Measurements from ENCODE around the gene LIMS2. TPM values are rescaled to one million over a fixed set of nuclear protein-coding genes. Genes with fewer than 3 reads are reported as not detected.

Gene LIMS2
- polyA plus RNA-seq, 2 of the 4 experiments (the other 2 are of a cell fraction), result 1.2 to 6.1 TPM

GRCh38 chr2:127651381-127651809 is 23.9 kb downstream of the LIMS2 start:
- WGBS (ENCODE audit: missing lambda C conversion rate), result 83% methylated on average over 29 of the region's 29 CpGs
- FAIRE-seq, result no peak
- POLR2A ChIA-PET, result no interaction called here

DNA sequence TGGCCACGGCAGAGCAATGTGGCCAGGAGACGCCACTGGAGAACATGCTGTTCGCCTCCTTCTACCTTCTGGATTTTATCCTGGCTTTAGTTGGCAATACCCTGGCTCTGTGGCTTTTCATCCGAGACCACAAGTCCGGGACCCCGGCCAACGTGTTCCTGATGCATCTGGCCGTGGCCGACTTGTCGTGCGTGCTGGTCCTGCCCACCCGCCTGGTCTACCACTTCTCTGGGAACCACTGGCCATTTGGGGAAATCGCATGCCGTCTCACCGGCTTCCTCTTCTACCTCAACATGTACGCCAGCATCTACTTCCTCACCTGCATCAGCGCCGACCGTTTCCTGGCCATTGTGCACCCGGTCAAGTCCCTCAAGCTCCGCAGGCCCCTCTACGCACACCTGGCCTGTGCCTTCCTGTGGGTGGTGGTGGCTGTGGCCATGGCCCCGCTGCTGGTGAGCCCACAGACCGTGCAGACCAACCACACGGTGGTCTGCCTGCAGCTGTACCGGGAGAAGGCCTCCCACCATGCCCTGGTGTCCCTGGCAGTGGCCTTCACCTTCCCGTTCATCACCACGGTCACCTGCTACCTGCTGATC is 24.4 kb downstream of the LIMS2 start:
- ChIA-PET POLR2A (interaction anchor here (0.9 kb wide), 1 partner anchor 142 kb away, joined by 3 read pairs; no protein-coding TSS in a partner anchor), CTCF (interaction anchor here (0.6 to 4.2 kb wide), 29 partner anchors 9 to 454 kb away, joined by 3 to 44 read pairs (median 5); no protein-coding TSS in a partner anchor)
- TF ChIP-seq, protein P1, sequence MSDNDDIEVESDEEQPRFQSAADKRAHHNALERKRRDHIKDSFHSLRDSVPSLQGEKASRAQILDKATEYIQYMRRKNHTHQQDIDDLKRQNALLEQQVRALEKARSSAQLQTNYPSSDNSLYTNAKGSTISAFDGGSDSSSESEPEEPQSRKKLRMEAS (IDR thresholded peaks at IDR 0.05), result no peak
- no peak for TF ChIP-seq CHD4 (IDR thresholded peaks at IDR 0.05; ENCODE audit: borderline replicate concordance)
- TF ChIP-seq PBX3 (IDR thresholded peaks at IDR 0.05), result no peak
- TF ChIP-seq EP300 (IDR thresholded peaks at IDR 0.05), result no peak
- TF ChIP-seq CBX2 (IDR thresholded peaks at IDR 0.05; ENCODE audit: borderline replicate concordance, low read depth), result no peak
- no peak for TF ChIP-seq RARB (CRISPR knock-in tag; IDR thresholded peaks at IDR 0.05)
- TF ChIP-seq CBX8 (IDR thresholded peaks at IDR 0.05), result no peak
- no peak for TF ChIP-seq HES2 (IDR thresholded peaks at IDR 0.05)
- TF ChIP-seq HDAC2 (IDR thresholded peaks at IDR 0.05), result no peak
- TF ChIP-seq GATA3 (IDR thresholded peaks at IDR 0.05; ENCODE audit: borderline replicate concordance), result no peak
- TF ChIP-seq, protein P2, sequence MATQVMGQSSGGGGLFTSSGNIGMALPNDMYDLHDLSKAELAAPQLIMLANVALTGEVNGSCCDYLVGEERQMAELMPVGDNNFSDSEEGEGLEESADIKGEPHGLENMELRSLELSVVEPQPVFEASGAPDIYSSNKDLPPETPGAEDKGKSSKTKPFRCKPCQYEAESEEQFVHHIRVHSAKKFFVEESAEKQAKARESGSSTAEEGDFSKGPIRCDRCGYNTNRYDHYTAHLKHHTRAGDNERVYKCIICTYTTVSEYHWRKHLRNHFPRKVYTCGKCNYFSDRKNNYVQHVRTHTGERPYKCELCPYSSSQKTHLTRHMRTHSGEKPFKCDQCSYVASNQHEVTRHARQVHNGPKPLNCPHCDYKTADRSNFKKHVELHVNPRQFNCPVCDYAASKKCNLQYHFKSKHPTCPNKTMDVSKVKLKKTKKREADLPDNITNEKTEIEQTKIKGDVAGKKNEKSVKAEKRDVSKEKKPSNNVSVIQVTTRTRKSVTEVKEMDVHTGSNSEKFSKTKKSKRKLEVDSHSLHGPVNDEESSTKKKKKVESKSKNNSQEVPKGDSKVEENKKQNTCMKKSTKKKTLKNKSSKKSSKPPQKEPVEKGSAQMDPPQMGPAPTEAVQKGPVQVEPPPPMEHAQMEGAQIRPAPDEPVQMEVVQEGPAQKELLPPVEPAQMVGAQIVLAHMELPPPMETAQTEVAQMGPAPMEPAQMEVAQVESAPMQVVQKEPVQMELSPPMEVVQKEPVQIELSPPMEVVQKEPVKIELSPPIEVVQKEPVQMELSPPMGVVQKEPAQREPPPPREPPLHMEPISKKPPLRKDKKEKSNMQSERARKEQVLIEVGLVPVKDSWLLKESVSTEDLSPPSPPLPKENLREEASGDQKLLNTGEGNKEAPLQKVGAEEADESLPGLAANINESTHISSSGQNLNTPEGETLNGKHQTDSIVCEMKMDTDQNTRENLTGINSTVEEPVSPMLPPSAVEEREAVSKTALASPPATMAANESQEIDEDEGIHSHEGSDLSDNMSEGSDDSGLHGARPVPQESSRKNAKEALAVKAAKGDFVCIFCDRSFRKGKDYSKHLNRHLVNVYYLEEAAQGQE (IDR thresholded peaks at IDR 0.05), result no peak
- no peak for TF ChIP-seq ESRRA (IDR thresholded peaks at IDR 0.05; ENCODE audit: borderline replicate concordance, low read length)
- TF ChIP-seq NFE2L2 (conservative IDR thresholded peaks at IDR 0.05; ENCODE audit: low read length), result no peak
- TF ChIP-seq TP53 (CRISPR knock-in tag; IDR thresholded peaks at IDR 0.05), result no peak
- no peak for TF ChIP-seq HOXB13 (CRISPR knock-in tag; IDR thresholded peaks at IDR 0.05; ENCODE audit: low read depth)
- FAIRE-seq (no peak), DNase-seq (ENCODE audit: low read depth in 1 of 2, low spot score in 1 of 2) (no peak), ATAC-seq (no peak)
- Histone ChIP-seq H3K4me3 (no peak overlapping the region), H3K27ac (no peak overlapping the region), H3K9me3 (no peaks in the 10 kb centered on the region), H3K4me2 (no peak overlapping the region), H3K4me1 (peaks cover 18% of the 10 kb centered on the region)
- 74% methylated on average over 27 of the region's 28 CpGs for WGBS (ENCODE audit: missing lambda C conversion rate)

More at GRCh38 chr2:127651381-127651809, 23.9 kb downstream of the LIMS2 start:
- TF ChIP-seq E2F6 (IDR thresholded peaks at IDR 0.05; ENCODE audit: borderline replicate concordance, low read depth) (no peak), ESRRA (IDR thresholded peaks at IDR 0.05; ENCODE audit: borderline replicate concordance, low read length) (no peak), NFE2L2 (conservative IDR thresholded peaks at IDR 0.05; ENCODE audit: low read length) (no peak), CBX8 (IDR thresholded peaks at IDR 0.05) (no peak), MAFK (IDR thresholded peaks at IDR 0.05; ENCODE audit: partially characterized antibody) (no peak), CEBPB (IDR thresholded peaks at IDR 0.05) (no peak), TFCP2L1 (CRISPR knock-in tag; IDR thresholded peaks at IDR 0.05) (no peak), JUN (IDR thresholded peaks at IDR 0.05) (no peak), KDM1A (IDR thresholded peaks at IDR 0.05; ENCODE audit: low read depth) (no peak), SREBF2 (IDR thresholded peaks at IDR 0.05) (no peak), PBX3 (IDR thresholded peaks at IDR 0.05) (no peak), POLR2A (IDR thresholded peaks at IDR 0.05; ENCODE audit: low read length) (no peak), SMC3 (IDR thresholded peaks at IDR 0.05) (no peak), ZC3H11A (IDR thresholded peaks at IDR 0.05) (no peak), BHLHE40 (IDR thresholded peaks at IDR 0.05; ENCODE audit: low read depth, low read length) (no peak), EP300 (IDR thresholded peaks at IDR 0.05) (no peak), RCOR1 (IDR thresholded peaks at IDR 0.05; ENCODE audit: low read depth, low read length) (no peak)
- Histone ChIP-seq H3K27ac (no peak overlapping the region), H3K4me1 (peaks cover 17% of the 10 kb centered on the region), H3K9me3 (no peaks in the 10 kb centered on the region), H3K4me3 (no peak overlapping the region), H3K4me2 (no peak overlapping the region)
- CTCF ChIA-PET, result interaction anchor here (0.6 to 5.3 kb wide), 8 partner anchors 9 to 454 kb away, joined by 3 to 44 read pairs (median 7); no protein-coding TSS in a partner anchor
- DNase-seq (ENCODE audit: low read depth in 1 of 2, low spot score in 1 of 2) (no peak), ATAC-seq (no peak)
